ENCODE results near the gene MSI2.

Gene MSI2

DNA sequence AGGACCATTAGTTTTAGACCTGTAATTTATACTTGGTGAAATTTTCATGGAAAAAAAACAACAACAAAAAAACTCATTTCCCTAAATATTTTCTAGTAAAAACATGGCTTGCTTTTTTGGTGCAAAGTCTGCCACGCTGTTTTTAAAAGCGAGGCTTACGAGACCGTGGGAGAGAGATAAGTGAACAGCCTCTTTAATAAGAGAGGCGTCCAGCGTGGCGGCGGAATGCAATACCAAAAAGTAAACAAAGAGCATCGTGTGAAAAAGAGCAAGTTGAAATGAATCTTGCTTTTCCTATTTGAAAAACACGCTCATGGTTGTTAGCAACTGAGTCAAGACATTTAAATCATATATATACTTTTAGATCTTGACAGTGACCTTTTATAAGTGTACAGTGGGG is 10.5 kb upstream of the MSI2 start:
- H3K4me3 ChIP-seq (ENCODE audit: low read depth, low read length) = no peak overlapping the region

DNA sequence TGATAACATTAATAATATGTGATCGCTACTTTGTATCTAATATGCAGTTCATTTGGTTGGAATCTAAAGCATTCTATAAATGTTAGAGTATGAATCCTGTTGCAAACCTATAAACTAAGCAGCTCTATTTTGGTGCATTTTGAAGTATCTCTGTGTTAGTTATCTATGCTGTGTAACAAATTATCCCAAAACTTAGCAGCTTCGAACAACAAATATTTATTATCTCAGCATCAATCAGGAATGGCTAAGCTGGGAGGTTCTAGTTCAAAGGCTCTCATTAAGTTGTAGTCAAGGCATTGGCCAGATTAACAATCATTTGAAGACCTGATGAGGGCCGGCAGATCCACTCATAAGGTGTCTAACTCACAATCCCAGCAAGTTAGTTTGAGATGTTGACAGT is 10.1 kb upstream of the MSI2 start:
- H3K4me3 ChIP-seq (ENCODE audit: low read depth, low read length) = no peak overlapping the region

- H3K4me3 ChIP-seq (ENCODE audit: low read depth, low read length) = no peak overlapping the region
These were observed 9.1 kb upstream of the MSI2 start for GRCh38 chr17:57247261-57247660.

- H3K4me3 ChIP-seq (ENCODE audit: low read depth, low read length) = no peak overlapping the region
These were observed 8.4 kb upstream of the MSI2 start for GRCh38 chr17:57247913-57248312.

DNA sequence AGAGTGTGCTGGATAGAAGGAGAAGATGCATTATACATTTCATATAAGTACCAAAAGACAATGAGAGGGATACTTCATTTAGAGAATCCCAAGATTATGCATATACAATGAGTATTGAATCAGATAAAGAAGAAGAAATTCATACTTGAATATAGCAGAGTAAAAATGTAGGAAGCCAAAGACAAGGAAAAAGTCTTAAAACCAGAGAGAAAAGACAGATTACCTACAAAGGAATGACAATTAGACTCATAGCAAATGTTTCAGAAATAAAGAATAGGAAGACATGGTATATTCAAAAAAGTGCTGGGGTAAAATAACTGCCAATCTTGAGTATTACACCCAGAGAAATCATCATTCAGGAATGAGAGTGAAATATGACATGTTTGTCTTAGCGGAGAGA is 6.8 kb upstream of the MSI2 start:
- H3K4me3 ChIP-seq (ENCODE audit: low read depth, low read length) = no peak overlapping the region

- no peak overlapping the region for H3K4me3 ChIP-seq (ENCODE audit: low read depth, low read length)
These were observed 5.0 kb upstream of the MSI2 start for GRCh38 chr17:57251211-57251787.

DNA sequence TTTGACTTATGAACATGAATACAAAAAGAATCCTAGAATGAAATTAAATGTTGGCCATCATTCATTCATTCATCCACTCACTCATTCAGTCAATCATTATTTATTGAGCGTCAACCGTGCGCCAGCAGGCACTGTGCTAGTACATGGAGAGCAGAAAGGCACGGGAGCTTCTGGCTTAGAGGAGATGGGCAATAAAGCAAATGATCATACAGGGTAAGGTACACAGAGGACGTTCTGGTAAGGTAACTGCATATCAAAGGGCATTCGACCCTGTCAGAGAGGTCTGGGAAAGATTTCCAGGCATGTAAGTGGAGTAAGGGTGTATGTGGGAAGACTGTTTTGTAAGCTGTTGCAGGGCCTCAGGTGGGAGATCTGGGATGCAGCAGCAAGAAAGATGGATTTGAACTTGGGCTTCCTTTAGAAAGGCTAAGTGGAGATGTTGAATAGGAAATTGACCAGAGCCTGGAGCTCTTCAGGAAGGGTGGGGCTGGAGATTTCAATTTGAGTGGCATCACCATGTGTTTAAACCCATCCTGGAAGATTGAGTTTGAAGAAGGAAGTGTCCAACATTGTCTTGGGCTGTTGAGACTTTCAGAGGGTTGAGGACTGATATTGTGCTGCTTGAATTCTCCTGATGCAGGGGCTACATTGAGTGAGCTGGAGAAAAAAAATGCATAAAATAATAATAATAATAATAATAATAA is 2.8 kb upstream of the MSI2 start:
- H3K4me3 ChIP-seq (ENCODE audit: low read depth, low read length) = no peak overlapping the region

- H3K4me3 ChIP-seq (ENCODE audit: low read depth, low read length) = peak overlapping the region; percentile 45
These were observed 1.0 kb upstream of the MSI2 start for GRCh38 chr17:57255182-57255775.

GRCh38 chr17:57256708-57257112 is 387 bp downstream of the MSI2 start:
- peak overlapping the region; percentile 40 for H3K4me3 ChIP-seq (ENCODE audit: low read depth, low read length)

DNA sequence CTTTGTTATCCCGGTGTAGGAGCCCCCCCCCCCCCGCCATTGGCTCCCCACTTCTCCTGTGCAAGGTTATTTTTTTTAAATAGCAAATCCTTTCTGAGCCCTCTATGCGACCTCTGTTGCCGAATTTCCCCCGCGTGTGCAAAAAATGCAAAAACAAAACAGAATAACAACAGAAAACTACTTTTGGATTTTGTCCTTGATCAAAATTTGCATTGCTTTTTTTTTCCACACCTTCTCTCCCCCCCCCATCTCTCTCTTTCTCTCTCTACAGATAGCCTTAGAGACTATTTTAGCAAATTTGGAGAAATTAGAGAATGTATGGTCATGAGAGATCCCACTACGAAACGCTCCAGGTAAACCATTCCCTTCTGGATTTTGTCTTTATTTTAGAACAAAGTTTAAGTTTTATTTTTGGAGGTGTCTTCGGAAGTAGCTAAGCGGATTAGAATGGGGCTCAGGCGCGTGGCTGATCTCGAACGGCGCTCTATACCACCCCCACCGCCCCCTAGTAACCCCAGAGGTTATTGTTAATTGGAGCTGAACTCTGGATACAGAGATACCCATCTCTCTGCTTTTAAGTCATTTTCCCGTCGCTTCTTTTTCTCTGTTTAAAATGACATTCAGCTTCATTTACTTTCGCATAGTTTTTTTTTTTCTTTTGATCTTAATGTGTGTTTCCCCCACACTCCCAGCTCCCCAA is 1.0 kb downstream of the MSI2 start:
- H3K4me3 ChIP-seq (ENCODE audit: low read depth, low read length) = peak overlapping the region; percentile 40

GRCh38 chr17:57257895-57258851 is 1.9 kb downstream of the MSI2 start:
- peak overlapping the region; percentile 40 for H3K4me3 ChIP-seq (ENCODE audit: low read depth, low read length)

GRCh38 chr17:57259306-57259705 is 3.0 kb downstream of the MSI2 start:
- H3K4me3 ChIP-seq (ENCODE audit: low read depth, low read length) = no peak overlapping the region

GRCh38 chr17:57259817-57260216 is 3.5 kb downstream of the MSI2 start:
- H3K4me3 ChIP-seq (ENCODE audit: low read depth, low read length) = no peak overlapping the region

- no peak overlapping the region for H3K4me3 ChIP-seq (ENCODE audit: low read depth, low read length)
These were observed 4.2 kb downstream of the MSI2 start for GRCh38 chr17:57260325-57261083.

DNA sequence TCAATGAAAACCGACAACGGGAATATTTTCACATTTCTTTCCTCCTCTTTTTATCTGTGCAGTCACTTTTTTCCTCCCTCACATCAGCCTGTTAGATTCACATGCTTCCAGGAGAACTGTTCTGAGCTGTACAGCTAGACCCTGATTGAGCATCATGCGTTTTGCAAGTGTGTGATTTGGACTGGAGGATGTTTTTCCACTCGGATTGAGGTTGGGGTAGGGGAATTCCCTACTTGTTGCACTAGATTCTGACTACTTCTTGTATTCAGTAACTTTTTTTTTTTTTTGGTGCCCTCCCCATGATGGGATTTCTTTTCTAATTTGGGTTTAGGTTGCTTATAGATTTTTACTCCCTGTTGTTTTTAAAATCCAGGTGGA is 4.8 kb downstream of the MSI2 start:
- no peak overlapping the region for H3K4me3 ChIP-seq (ENCODE audit: low read depth, low read length)

DNA sequence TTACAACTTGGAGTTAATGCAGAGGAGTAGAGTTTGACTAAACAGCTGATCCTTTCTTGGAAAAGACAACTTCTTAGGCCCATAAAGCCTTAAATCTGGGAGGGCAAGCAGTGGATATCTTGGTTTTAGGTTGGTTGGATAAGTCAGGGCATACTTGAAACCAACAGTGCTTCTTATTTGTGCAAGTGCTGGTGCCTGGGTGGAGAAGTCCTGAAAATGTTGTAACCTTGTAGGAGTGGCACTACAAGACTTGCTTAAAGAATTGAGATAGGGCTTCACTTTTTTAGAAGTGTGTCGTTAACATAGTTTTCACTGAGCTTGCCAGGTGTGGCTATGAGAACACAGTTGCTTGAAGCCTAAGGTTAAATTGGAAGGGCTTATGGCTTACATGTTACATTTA is 6.2 kb downstream of the MSI2 start:
- H3K4me3 ChIP-seq (ENCODE audit: low read depth, low read length) = no peak overlapping the region

- H3K4me3 ChIP-seq (ENCODE audit: low read depth, low read length) = no peak overlapping the region
These were observed 7.9 kb downstream of the MSI2 start for GRCh38 chr17:57264250-57264649.

GRCh38 chr17:57264776-57265175 is 8.5 kb downstream of the MSI2 start:
- no peak overlapping the region for H3K4me3 ChIP-seq (ENCODE audit: low read depth, low read length)

DNA sequence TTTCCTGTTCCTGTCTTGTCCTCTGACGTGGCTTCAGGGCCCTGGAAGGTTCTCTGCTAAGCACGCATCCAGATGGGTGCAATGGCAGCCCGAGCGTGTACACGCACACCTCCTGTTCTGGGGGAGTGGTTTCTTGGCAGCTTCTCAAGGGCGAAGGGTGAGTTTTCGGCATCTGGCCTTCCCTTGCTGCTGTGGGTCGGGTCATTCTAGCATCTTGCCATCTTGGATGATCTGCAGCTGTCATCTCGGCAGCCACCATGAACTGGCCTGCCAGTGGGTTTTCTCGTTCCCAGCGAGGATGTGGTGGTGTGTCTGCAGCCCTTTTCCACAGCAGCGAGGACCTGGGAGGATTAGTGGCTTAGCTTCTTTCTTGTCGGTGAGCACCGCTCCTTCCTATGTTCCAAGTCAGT is 10.6 kb downstream of the MSI2 start:
- H3K4me3 ChIP-seq (ENCODE audit: low read depth, low read length) = no peak overlapping the region

- H3K4me3 ChIP-seq (ENCODE audit: low read depth, low read length) = no peak overlapping the region
These were observed 11.9 kb downstream of the MSI2 start for GRCh38 chr17:57268181-57268580.
